Natural killer cell treated with Interleukin-12 subunit alpha and Interleukin-12 subunit beta and Interleukin-15 and Interleukin-18, amount 100 ng/mL, for 72 hours (primary cell): ENCODE results near the gene IFT88. TPM values are rescaled to one million over a fixed set of nuclear protein-coding genes. Genes with fewer than 3 reads are reported as not detected.
A peak's percentile ranks its signal among the peaks of the same experiment; 100 is the strongest.
"Not testable (repeated sequence)": the region's sequence is repeated elsewhere in the genome, so short reads cannot be mapped to it uniquely, and the experiment has no call there.

ENCODE experiments used
- ATAC-seq, 2 donors: fragments of 150-1000 bp; cut with Tn5 transposase in 1 of 2; sonication (Bioruptor Pico), chemical (Tn5 transposase) in 1 of 2; 2 replicates each; pipeline ENCODE4 v1.10.0; 2021
- DNase-seq: peaks from one replicate; pipeline ENCODE4 v3.0.0; 2022; ENCODE audit warnings: low spot score
- H3K27ac Mint-ChIP-seq, 2 donors: 1 replicate in 1 of 2; 2 replicates in 1 of 2; pipeline ENCODE4 v1.8.0; 2022; ENCODE audit warnings: mixed read lengths in 2 of 2, mild to moderate bottlenecking in 1 of 2, moderate library complexity in 1 of 2
- H3K27me3 Mint-ChIP-seq, 2 donors: 1 replicate in 1 of 2; 2 replicates in 1 of 2; pipeline ENCODE4 v1.8.0; 2022; ENCODE audit warnings: mixed read lengths in 2 of 2
- H3K36me3 Mint-ChIP-seq: one replicate; pipeline ENCODE4 v1.8.0; 2022; ENCODE audit warnings: mixed read lengths
- H3K4me1 Mint-ChIP-seq, 2 donors: 1 replicate in 1 of 2; 2 replicates in 1 of 2; pipeline ENCODE4 v1.8.0; 2022; ENCODE audit warnings: low read depth in 2 of 2, mixed read lengths in 2 of 2, mild to moderate bottlenecking in 1 of 2
- H3K4me3 Mint-ChIP-seq: one replicate; pipeline ENCODE4 v1.8.0; 2022; ENCODE audit warnings: mixed read lengths
- H3K9me3 Mint-ChIP-seq: 2 replicates; pipeline ENCODE4 v1.8.0; 2022; ENCODE audit warnings: mixed read lengths
- total RNA-seq, 2 donors: library from RNA; stranded (reverse); gene quantifications; one replicate each; pipeline ENCODE4 v1.2.3, GENCODE V29; 2022

The IFT88 gene
- total RNA-seq, 2 donors from 2014 or later, result 4.0 to 10.7 TPM

DNA sequence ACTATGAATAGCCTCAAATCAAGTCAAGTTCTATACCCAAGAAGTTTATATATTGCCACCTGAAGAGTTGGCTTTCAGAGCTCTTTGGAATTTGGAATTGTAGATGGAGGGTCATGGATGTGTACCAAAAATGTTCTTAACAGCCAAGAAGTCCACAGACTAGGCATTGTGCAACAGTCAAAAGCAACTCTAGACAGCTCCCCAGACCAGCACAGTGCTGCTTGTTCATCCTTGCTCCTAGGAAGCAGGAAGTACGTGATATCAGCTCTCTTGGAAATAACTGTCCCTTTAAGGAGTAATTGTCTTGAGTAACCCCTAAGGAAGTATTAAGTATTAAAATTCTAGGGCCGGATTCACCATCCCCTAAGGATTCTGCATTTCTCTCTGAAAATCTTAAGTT is 105.8 kb downstream of the IFT88 start:
- no peak overlapping the region for H3K4me3 Mint-ChIP-seq
- H3K4me1 Mint-ChIP-seq, result peaks cover 0 to 4% of the 10 kb centered on the region in 2 donors
- H3K27ac Mint-ChIP-seq, result no peak overlapping the region
- DNase-seq (no peak), ATAC-seq (no peak)
- no peaks in the 10 kb centered on the region for H3K9me3 Mint-ChIP-seq
- H3K36me3 Mint-ChIP-seq, result no peaks in the 10 kb centered on the region
- no peaks in the 10 kb centered on the region for H3K27me3 Mint-ChIP-seq

DNA sequence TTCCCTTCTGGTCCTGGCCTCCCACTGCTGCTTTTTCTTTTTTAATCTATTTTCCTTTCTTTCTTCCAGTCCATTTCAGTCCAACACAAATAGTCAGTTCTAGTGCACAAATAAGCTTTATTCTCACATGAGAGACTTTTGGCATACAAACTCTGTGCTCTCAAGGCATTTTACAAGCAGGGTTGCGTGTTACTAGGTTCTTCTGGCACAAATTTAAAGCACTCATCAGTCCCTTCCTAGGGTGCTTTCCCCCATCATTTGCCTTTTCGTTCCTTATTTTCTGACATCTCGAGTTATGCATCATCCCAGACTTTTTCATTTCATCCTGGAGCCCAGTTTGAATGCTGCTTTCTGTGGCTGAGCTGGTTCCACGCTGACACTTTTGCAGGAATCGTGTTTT is 106.8 kb downstream of the IFT88 start:
- Mint-ChIP-seq H3K27me3 (no peaks in the 10 kb centered on the region), H3K27ac (no peak overlapping the region), H3K36me3 (no peaks in the 10 kb centered on the region)

DNA sequence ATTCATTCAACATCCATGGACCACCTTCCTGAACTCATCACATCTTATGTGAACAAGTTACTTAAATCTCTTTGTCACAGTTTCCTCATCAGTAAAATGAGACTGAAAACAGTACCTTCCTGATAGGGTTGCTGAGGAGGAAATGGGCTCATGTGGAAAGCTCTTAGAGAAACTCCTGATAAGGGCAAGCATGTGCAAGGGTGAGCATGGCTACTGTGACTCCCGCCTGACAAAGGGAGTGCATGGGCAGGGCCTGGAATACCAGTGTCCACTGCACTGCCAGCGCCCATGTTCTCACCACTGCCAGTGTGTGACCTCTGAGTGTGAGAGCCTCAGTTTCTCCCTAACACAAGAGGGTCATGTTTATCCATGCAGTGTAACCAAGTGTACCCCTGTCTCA is 109.3 kb downstream of the IFT88 start:
- no peaks in the 10 kb centered on the region for H3K4me1 Mint-ChIP-seq

More for the DNA sequence above, 106.8 kb downstream of the IFT88 start:
- Mint-ChIP-seq H3K9me3 (no peaks in the 10 kb centered on the region), H3K4me1 (peaks cover 0 to 4% of the 10 kb centered on the region in 2 donors), H3K4me3 (no peak overlapping the region)
- no peak for DNase-seq
- ATAC-seq, result no peak

DNA sequence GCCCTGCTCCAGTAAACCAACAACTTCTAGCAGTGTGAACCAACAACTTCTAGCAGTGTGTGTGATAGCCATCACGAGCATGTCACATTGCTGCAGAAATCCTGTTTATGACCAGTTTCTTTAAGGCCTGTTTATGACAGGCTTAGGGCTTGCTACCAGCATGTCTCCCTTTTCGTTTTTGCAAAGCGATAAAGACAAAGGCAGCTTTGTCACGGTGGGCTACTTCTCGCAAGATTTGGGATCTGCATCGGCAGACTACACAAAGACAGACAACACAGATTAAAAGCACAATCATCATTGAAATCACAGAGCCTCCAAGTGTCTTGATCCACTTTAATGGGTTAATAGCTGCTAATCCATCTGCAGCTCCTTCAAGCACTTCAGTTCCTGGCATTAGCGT is 111.6 kb downstream of the IFT88 start:
- H3K36me3 Mint-ChIP-seq, H3K27me3 Mint-ChIP-seq, H3K4me1 Mint-ChIP-seq, DNase-seq, H3K9me3 Mint-ChIP-seq, ATAC-seq, H3K4me3 Mint-ChIP-seq, H3K27ac Mint-ChIP-seq: not testable (repeated sequence)

More for the DNA sequence above, 109.3 kb downstream of the IFT88 start:
- ATAC-seq (no peak), DNase-seq (no peak)
- H3K9me3 Mint-ChIP-seq, result no peaks in the 10 kb centered on the region
- no peaks in the 10 kb centered on the region for H3K27me3 Mint-ChIP-seq
- H3K4me3 Mint-ChIP-seq, result no peak overlapping the region
- no peak overlapping the region for H3K27ac Mint-ChIP-seq
- no peaks in the 10 kb centered on the region for H3K36me3 Mint-ChIP-seq

DNA sequence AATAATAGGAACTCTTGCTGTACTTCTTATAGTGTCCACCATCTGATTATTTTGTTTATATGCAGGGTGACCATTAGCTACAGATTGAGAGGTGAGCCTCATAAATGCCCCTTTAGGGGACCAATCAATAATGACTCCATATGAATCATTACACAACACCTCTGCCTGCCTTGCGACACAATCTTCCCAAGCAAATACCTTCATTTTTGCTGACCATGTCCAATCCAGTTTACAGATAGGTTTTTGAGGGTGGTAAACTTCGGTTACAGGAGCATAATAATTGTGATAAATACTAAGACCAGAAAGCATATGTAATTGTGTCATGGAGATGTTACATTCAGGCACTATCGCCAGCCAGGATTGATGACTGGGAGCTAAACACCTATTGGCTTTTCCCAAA is 112.9 kb downstream of the IFT88 start:
- ATAC-seq (no peak), DNase-seq (no peak)
- H3K27me3 Mint-ChIP-seq, result no peaks in the 10 kb centered on the region
- H3K36me3 Mint-ChIP-seq, result no peaks in the 10 kb centered on the region
- H3K9me3 Mint-ChIP-seq, result no peaks in the 10 kb centered on the region
- no peak overlapping the region for H3K27ac Mint-ChIP-seq
- no peak overlapping the region for H3K4me3 Mint-ChIP-seq
- no peaks in the 10 kb centered on the region for H3K4me1 Mint-ChIP-seq

DNA sequence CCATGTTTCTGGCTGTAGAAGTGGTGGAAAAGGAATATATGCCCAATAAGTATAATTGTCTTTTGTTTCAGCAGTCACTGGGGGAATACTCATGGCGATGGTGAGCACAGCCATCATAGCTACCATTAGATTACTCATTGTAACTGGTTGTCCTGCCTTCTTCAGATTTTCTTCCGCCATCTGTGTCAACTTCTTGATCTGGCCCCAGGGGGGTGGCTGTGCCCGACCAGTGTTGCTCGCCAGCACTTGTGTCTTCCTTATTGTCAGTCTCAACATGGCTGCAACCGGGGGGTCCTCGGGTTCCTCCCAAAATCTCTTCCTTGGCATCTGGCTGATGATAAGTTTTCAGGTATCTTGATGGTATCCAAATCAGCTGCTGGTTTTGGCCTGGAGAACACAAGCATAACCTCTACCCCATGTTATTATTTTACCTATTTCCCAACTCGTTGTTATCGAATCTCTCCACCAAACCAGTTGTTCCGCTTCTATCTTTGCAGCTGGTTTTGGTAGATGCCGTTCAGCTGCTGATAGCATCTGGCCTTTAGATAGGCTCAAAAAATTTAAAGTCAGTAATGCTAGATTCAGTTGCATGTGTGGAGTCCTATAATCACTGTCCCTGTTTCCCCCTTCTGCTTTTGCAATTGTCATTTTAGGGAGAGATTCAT is 113.6 kb downstream of the IFT88 start:
- Mint-ChIP-seq H3K27ac (no peak overlapping the region), H3K4me1 (no peaks in the 10 kb centered on the region), H3K36me3 (no peaks in the 10 kb centered on the region), H3K4me3 (no peak overlapping the region), H3K27me3 (no peaks in the 10 kb centered on the region), H3K9me3 (no peaks in the 10 kb centered on the region)
- DNase-seq, result no peak
- ATAC-seq, result no peak

DNA sequence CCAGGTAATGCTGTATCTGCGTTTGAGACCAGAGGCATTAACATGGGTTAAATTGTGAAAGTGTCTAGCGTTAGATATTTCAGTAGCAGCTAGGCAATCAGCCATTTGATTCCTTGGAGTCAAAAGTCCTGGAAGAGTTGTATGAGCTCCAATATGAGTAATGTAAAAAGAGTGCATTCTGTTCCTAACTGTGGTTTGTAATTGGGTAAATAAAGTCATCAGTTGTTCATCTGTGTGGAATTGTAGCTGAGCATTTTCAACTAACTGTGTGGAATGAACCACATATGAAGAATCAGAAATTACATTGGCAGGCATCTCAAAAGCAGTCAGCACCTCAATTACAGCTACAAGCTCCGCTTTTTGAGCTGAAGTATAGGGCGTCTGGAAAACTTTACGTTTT is 114.5 kb downstream of the IFT88 start:
- H3K4me1 Mint-ChIP-seq, H3K4me3 Mint-ChIP-seq, H3K27me3 Mint-ChIP-seq, H3K36me3 Mint-ChIP-seq, H3K9me3 Mint-ChIP-seq, H3K27ac Mint-ChIP-seq, ATAC-seq, DNase-seq: not testable (repeated sequence)

DNA sequence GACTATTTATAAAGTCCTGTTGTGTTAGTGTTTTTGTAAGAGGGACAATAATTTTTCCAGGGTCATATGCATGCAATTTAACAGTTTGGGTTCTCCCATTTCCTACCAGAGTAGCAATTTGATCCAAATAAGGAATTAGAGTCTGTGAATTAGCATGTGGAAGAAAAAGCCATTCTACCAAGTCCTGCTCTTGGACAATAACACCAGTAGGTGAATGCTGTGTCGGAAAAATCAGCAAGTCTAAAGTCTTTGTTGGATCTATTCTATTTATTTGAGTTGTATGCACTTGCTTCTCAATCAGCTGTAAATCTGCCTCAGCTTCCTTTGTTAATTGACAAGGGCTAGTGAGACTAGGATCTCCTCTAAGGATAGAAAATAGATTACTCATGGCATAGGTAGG is 115.1 kb downstream of the IFT88 start:
- no peak overlapping the region for H3K27ac Mint-ChIP-seq
- DNase-seq, result no peak
- ATAC-seq, result no peak
- no peaks in the 10 kb centered on the region for H3K36me3 Mint-ChIP-seq
- no peak overlapping the region for H3K4me3 Mint-ChIP-seq
- H3K9me3 Mint-ChIP-seq, result no peaks in the 10 kb centered on the region
- H3K4me1 Mint-ChIP-seq, result peaks cover 0 to 5% of the 10 kb centered on the region in 2 donors
- no peaks in the 10 kb centered on the region for H3K27me3 Mint-ChIP-seq

DNA sequence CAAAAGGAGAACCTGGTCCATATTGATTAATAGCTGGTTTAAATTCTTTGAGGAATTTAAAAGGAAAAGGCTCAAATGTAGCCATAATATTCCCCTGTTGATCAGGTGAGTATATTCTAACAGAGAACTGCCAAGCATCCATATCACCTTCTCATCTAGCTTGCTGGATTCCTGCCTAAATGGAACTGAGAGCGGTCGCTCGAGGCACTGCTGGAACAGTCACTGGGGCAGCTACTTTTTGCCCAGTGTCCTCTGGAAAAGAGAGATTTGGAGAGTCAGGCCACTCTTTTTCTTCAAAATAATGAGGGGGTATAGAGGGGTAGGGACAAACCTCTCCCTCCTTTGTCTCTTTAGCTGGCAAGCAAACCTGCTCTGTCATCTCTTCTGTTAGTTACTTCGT is 117.1 kb downstream of the IFT88 start:
- H3K27ac Mint-ChIP-seq, result no peak overlapping the region
- H3K27me3 Mint-ChIP-seq, result no peaks in the 10 kb centered on the region
- no peak for DNase-seq
- H3K36me3 Mint-ChIP-seq, result no peaks in the 10 kb centered on the region
- H3K9me3 Mint-ChIP-seq, result no peaks in the 10 kb centered on the region
- peaks cover 0 to 5% of the 10 kb centered on the region in 2 donors for H3K4me1 Mint-ChIP-seq
- H3K4me3 Mint-ChIP-seq, result no peak overlapping the region
- ATAC-seq, result no peak

DNA sequence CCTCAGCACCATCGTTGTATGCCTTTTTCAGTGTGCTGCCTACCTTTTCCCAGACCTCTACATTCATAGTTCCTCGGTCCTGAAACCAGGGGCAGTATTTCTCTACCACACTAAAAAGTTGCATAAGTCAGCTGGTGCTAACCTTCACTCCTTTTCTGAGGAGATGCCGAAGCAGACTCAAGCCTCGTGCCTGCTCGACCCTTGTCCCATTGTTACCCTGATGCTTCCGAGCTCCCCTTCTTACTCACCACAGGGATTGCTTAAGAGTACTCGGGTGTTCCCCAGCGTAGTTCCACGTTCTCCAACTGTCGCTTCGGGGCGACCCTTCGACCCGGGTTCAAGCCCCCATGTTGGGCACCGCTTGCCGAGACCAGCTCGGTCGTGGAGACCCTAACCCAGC is 117.6 kb downstream of the IFT88 start:
- no peaks in the 10 kb centered on the region for H3K27me3 Mint-ChIP-seq
- ATAC-seq, result no peak
- H3K9me3 Mint-ChIP-seq, result no peaks in the 10 kb centered on the region
- no peak overlapping the region for H3K27ac Mint-ChIP-seq
- no peaks in the 10 kb centered on the region for H3K36me3 Mint-ChIP-seq
- DNase-seq, result no peak
- H3K4me1 Mint-ChIP-seq, result peaks cover 0 to 5% of the 10 kb centered on the region in 2 donors
- H3K4me3 Mint-ChIP-seq, result no peak overlapping the region

DNA sequence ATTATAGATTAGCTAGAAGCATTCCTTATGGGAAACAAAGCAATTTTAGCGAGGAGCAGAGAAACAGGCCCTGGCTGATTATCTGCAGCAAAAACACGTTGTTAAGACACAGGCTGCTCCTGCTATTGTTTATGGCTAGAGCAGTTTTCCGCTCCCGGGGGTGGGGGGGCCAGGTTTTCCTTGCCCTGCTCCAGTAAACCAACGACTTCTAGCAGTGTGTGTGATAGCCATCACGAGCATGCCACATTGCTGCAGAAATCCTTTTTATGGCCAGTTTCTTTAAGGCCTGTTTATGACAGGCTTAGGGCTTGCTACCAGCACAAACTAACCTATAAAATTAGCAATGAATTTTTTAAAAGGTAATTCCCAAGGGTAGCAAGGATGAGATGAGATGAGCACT is 118.1 kb downstream of the IFT88 start:
- H3K27me3 Mint-ChIP-seq, result no peaks in the 10 kb centered on the region
- DNase-seq (no peak), ATAC-seq (no peak)
- peaks cover 0 to 5% of the 10 kb centered on the region in 2 donors for H3K4me1 Mint-ChIP-seq
- H3K9me3 Mint-ChIP-seq, result no peaks in the 10 kb centered on the region
- no peaks in the 10 kb centered on the region for H3K36me3 Mint-ChIP-seq
- no peak overlapping the region for H3K4me3 Mint-ChIP-seq
- no peak overlapping the region for H3K27ac Mint-ChIP-seq

DNA sequence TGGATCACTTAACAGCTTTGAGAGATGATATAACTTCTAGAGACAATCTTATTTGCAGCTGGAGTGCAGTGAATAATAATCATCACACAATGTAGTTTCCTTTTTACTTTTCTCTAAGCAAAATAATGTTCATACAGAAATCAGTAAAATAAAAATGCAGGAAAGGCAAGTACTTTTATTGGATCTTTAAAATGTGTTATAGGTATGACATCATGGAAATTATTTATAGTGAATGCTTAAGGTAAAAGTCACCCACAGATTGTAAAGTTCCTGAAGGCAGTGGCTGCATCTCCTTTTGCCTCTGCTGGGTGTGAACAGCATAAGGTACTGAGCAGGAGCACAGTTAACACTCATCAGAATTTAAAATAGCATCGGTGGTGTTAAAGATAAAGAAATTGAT is 119.2 kb downstream of the IFT88 start:
- no peaks in the 10 kb centered on the region for H3K36me3 Mint-ChIP-seq

DNA sequence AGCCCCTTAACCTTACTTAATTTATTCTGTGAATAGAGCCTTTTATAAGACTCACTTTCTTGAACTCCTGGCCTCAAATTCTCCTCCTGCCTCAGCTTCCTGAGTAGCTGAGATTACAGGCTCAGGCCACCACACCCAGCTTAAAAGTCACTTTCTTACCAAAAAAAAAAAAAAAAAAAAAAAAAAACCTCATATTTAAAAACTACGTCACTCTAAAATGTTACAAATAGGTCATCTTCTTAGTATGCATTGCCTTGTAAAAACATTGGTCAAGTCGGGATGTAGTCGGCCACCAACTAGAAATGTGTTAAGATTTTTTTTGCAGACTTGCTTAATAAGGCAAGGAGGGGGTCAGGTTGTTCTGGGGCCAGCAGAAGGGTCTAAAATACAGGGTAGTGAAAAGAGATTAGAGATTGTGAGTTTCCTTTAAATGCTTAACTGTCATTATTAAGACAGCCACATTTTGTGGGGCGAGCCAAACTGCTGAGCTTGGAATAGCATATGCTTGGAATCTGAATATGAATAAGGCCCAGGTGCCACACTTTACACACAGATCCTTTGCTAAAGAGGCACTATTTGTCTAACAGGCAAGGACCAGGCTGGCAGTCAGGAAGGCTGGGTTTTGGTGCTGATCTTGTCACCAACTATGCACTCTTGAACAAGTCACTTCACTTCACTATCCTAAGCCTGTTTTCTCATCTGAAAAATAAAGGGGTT is 120.1 kb downstream of the IFT88 start:
- no peak for DNase-seq
- peak overlapping the region in 1 of 2 donors; percentile 43 for H3K27ac Mint-ChIP-seq
- H3K36me3 Mint-ChIP-seq, result no peaks in the 10 kb centered on the region
- no peaks in the 10 kb centered on the region for H3K9me3 Mint-ChIP-seq
- H3K4me3 Mint-ChIP-seq, result no peak overlapping the region
- ATAC-seq, result no peak
- no peaks in the 10 kb centered on the region for H3K27me3 Mint-ChIP-seq
- H3K4me1 Mint-ChIP-seq, result peaks cover 0 to 5% of the 10 kb centered on the region in 2 donors

More for the DNA sequence above, 119.2 kb downstream of the IFT88 start:
- peaks cover 0 to 5% of the 10 kb centered on the region in 2 donors for H3K4me1 Mint-ChIP-seq
- no peaks in the 10 kb centered on the region for H3K9me3 Mint-ChIP-seq
- ATAC-seq (no peak), DNase-seq (no peak)
- no peaks in the 10 kb centered on the region for H3K27me3 Mint-ChIP-seq
- H3K4me3 Mint-ChIP-seq, result no peak overlapping the region
- H3K27ac Mint-ChIP-seq, result no peak overlapping the region

DNA sequence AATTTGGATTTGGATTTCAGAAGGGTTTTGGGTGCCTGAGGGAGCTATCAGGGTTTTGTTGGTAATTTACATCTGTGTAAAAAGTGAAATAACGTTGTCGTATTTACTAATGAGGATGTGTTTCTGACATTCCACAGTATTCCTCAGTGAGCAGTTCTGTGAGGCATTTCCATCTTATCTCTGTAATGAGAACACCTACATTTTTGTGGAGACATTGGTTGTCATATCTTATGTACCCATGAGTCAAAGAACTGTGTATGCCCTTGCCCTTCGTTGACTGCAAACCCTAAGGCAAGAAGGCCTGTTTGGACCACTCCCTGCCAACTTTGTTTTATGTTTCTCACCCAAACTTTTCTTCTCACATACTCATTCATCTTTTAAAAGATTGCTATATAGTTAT is 122.3 kb downstream of the IFT88 start:
- H3K36me3 Mint-ChIP-seq, result no peaks in the 10 kb centered on the region
- no peak for ATAC-seq
- no peak for DNase-seq
- H3K4me3 Mint-ChIP-seq, result no peak overlapping the region
- H3K9me3 Mint-ChIP-seq, result no peaks in the 10 kb centered on the region
- peaks cover 0 to 5% of the 10 kb centered on the region in 2 donors for H3K4me1 Mint-ChIP-seq
- no peaks in the 10 kb centered on the region for H3K27me3 Mint-ChIP-seq
- H3K27ac Mint-ChIP-seq, result no peak overlapping the region
